Prostate gland (tissue), 2 donors: ENCODE results near the gene SMIM36.
A peak's percentile ranks its signal among the peaks of the same experiment; 100 is the strongest.

Experiments used
- POLR2A ChIP-seq: fragments of 450-650 bp; IDR thresholded peaks from one replicate; pipeline ENCODE4 v1.6.1; 2016; ENCODE audit warnings: antibody characterized with exemption, mild to moderate bottlenecking
- POLR2AphosphoS5 ChIP-seq: sonication (generic); formaldehyde crosslinking; IDR thresholded peaks from one replicate; pipeline ENCODE4 v1.6.1; 2017; ENCODE audit warnings: antibody characterized with exemption
- TF ChIP-seq, protein P1 (sequence below), 4 experiments: fragments of 200-600 bp in 2 of 4; fragments of 450-650 bp in 2 of 4; sonication (generic) in 2 of 4; IDR thresholded peaks; 1 replicate in 3 of 4; 2 replicates in 1 of 4; pipeline ENCODE4 v1.5.1; 2016 to 2019; ENCODE audit warnings: antibody characterized with exemption in 4 of 4, mild to moderate bottlenecking in 2 of 4, moderate library complexity in 2 of 4

DNA sequence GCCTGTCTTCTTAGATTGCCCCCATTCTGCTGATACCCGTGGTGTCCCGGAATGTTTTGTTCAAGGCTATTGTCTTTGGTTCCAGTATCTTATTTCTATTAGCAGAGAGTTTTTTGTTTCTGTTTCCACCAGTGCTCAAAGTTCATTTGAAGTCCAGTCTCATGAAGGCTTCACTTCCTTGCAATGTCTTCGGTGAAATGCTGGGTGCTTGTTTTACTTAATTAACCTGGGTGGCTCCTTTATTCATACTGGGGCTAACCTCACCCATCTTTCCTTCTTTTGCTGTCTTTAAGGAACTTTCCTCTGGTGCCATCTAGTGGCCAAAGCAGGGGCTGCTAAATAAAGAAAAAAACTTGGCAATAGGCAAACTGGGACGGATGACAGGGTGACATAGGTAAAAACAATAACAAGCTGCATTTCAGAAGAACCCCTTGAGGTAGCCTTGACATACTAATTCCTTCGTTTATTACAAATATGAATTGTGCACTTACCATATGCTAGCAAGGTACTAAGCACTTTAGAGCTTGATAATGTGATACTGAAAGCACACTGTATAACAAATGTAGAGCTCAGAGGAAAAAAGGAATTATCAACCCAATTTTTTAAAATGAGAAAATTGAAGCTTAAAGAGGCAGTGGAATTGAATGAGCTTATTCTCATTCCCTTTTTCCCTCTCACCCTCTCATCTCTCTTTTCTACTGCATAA, 2.8 kb upstream of the SMIM36 start:
- TF ChIP-seq, protein P1, sequence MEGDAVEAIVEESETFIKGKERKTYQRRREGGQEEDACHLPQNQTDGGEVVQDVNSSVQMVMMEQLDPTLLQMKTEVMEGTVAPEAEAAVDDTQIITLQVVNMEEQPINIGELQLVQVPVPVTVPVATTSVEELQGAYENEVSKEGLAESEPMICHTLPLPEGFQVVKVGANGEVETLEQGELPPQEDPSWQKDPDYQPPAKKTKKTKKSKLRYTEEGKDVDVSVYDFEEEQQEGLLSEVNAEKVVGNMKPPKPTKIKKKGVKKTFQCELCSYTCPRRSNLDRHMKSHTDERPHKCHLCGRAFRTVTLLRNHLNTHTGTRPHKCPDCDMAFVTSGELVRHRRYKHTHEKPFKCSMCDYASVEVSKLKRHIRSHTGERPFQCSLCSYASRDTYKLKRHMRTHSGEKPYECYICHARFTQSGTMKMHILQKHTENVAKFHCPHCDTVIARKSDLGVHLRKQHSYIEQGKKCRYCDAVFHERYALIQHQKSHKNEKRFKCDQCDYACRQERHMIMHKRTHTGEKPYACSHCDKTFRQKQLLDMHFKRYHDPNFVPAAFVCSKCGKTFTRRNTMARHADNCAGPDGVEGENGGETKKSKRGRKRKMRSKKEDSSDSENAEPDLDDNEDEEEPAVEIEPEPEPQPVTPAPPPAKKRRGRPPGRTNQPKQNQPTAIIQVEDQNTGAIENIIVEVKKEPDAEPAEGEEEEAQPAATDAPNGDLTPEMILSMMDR (IDR thresholded peaks at IDR 0.05): peak; percentile 78 to 93 (median 84)
- no peak for TF ChIP-seq POLR2A
- TF ChIP-seq POLR2AphosphoS5: peak; percentile 56
